ENCODE data around the gene FBXL7.

GRCh38 chr5:15938961-15939360 is 439.0 kb downstream of the FBXL7 start:
- TF ChIP-seq CTCF (IDR thresholded peaks at IDR 0.05) (no peak), POLR2AphosphoS5 (IDR thresholded peaks at IDR 0.05; ENCODE audit: low read depth, low read length) (no peak)

All from Panc1 (cell line).